Neutrophil (primary cell): ENCODE results near the gene ARHGAP6.
"Not testable (repeated sequence)": the region's sequence is repeated elsewhere in the genome, so short reads cannot be mapped to it uniquely, and the experiment has no call there.

Experiments used
- H3K27ac ChIP-seq: fragments of 200-600 bp; sonication (generic); 2 replicates; pipeline ENCODE4 v1.5.1; 2016; ENCODE audit warnings: mild to moderate bottlenecking, moderate library complexity
- H3K27me3 ChIP-seq: fragments of 200-600 bp; sonication (generic); 2 replicates; pipeline ENCODE4 v1.6.0; 2016; ENCODE audit warnings: mild to moderate bottlenecking
- H3K36me3 ChIP-seq: fragments of 200-600 bp; sonication (generic); 2 replicates; pipeline ENCODE4 v1.5.1; 2017
- H3K4me1 ChIP-seq, 2 experiments: fragments of 200-600 bp in 1 of 2; sonication (generic) in 1 of 2; 1 replicate in 1 of 2; 2 replicates in 1 of 2; pipeline versions ENCODE4 v1.5.1 to v1.6.1; 2013 to 2016; ENCODE audit warnings: low read depth in 1 of 2, low read length in 1 of 2, mild to moderate bottlenecking in 1 of 2, moderate library complexity in 1 of 2; ENCODE audit not compliant: control insufficient read depth in 1 of 2, insufficient read depth in 1 of 2
- H3K4me3 ChIP-seq, 2 experiments: fragments of 200-600 bp in 1 of 2; sonication (generic) in 1 of 2; 1 replicate in 1 of 2; 2 replicates in 1 of 2; pipeline ENCODE4 v1.5.1; 2013 to 2016; ENCODE audit warnings: low read depth in 1 of 2, low read length in 1 of 2, mild to moderate bottlenecking in 1 of 2, moderate library complexity in 1 of 2
- H3K9me3 ChIP-seq: fragments of 200-600 bp; sonication (generic); 2 replicates; pipeline ENCODE4 v1.5.1; 2016
- CTCF ChIP-seq: fragments of 200-600 bp; sonication (generic); IDR thresholded peaks from 2 replicates; pipeline ENCODE4 v1.5.1; 2016; ENCODE audit warnings: antibody characterized with exemption

Gene ARHGAP6

GRCh38 chrX:11129534-11130105, 536.1 kb downstream of the ARHGAP6 start:
- Histone ChIP-seq H3K4me1 (no peaks in the 10 kb centered on the region), H3K4me3 (no peak overlapping the region), H3K9me3 (no peaks in the 10 kb centered on the region), H3K36me3 (no peaks in the 10 kb centered on the region), H3K27me3 (no peaks in the 10 kb centered on the region), H3K27ac (no peak overlapping the region)
- no peak for TF ChIP-seq CTCF

- H3K9me3 ChIP-seq = no peaks in the 10 kb centered on the region
- peaks cover 19% of the 10 kb centered on the region for H3K36me3 ChIP-seq
- no peaks in the 10 kb centered on the region for H3K27me3 ChIP-seq
- H3K4me1 ChIP-seq = no peaks in the 10 kb centered on the region
- no peak overlapping the region for H3K27ac ChIP-seq
- TF ChIP-seq CTCF = no peak
- no peak overlapping the region for H3K4me3 ChIP-seq
Observed at GRCh38 chrX:11125060-11125459, 540.7 kb downstream of the ARHGAP6 start.

- TF ChIP-seq CTCF = no peak
- Histone ChIP-seq H3K9me3 (no peaks in the 10 kb centered on the region), H3K36me3 (peaks cover 28% of the 10 kb centered on the region), H3K4me1 (no peaks in the 10 kb centered on the region), H3K4me3 (no peak overlapping the region), H3K27me3 (no peaks in the 10 kb centered on the region), H3K27ac (no peak overlapping the region)
Observed at GRCh38 chrX:11124112-11124511, 541.6 kb downstream of the ARHGAP6 start.

- H3K4me1 ChIP-seq, H3K27me3 ChIP-seq: not testable (repeated sequence)
- H3K36me3 ChIP-seq = peaks cover 38% of the 10 kb centered on the region
Observed at GRCh38 chrX:11123087-11123486, 542.6 kb downstream of the ARHGAP6 start.

GRCh38 chrX:11119313-11119943, 546.3 kb downstream of the ARHGAP6 start:
- H3K27me3 ChIP-seq = no peaks in the 10 kb centered on the region
- H3K36me3 ChIP-seq = peaks cover 74% of the 10 kb centered on the region
- H3K9me3 ChIP-seq = no peaks in the 10 kb centered on the region
- H3K4me1 ChIP-seq = no peaks in the 10 kb centered on the region
- H3K4me3 ChIP-seq = no peak overlapping the region
- no peak overlapping the region for H3K27ac ChIP-seq
- no peak for TF ChIP-seq CTCF

More at GRCh38 chrX:11123087-11123486, 542.6 kb downstream of the ARHGAP6 start:
- H3K4me3 ChIP-seq, H3K9me3 ChIP-seq, H3K27ac ChIP-seq: not testable (repeated sequence)

GRCh38 chrX:11117745-11118144, 548.0 kb downstream of the ARHGAP6 start:
- Histone ChIP-seq H3K4me1 (no peaks in the 10 kb centered on the region), H3K27me3 (no peaks in the 10 kb centered on the region), H3K4me3 (no peak overlapping the region), H3K36me3 (peaks cover 74% of the 10 kb centered on the region), H3K27ac (no peak overlapping the region), H3K9me3 (no peaks in the 10 kb centered on the region)
- no peak for TF ChIP-seq CTCF
